ENCODE measurements around the gene AKR1D1.

Gene AKR1D1

GRCh38 chr7:138030679-138031351 lies 45.4 kb upstream of the AKR1D1 start:
- H2BK12ac ChIP-seq (ENCODE audit: low read length), result no peak overlapping the region
- no peak overlapping the region for H3K18ac ChIP-seq (ENCODE audit: low read length)
- H2BK120ac ChIP-seq (ENCODE audit: insufficient read depth, low read length, poor library complexity), result no peak overlapping the region
- no peak overlapping the region for H4K12ac ChIP-seq (ENCODE audit: low read depth, low read length)
- H3K4me3 ChIP-seq (ENCODE audit: low read depth, low read length), result no peak overlapping the region
- H2BK5ac ChIP-seq (ENCODE audit: low read depth, low read length, poor library complexity), result no peak overlapping the region
- no peak overlapping the region for H4K8ac ChIP-seq (ENCODE audit: low read depth, low read length)
- H3K9me3 ChIP-seq (ENCODE audit: insufficient read depth, low read depth, low read length), result peaks cover 2% of the 10 kb centered on the region
- peak overlapping the region; percentile 20 for H4K91ac ChIP-seq (ENCODE audit: low read depth, low read length)
- H3K27ac ChIP-seq (ENCODE audit: low read depth, low read length), result no peak overlapping the region
- peak in 1 of 2 donors; percentile 16 for DNase-seq
- H3K27me3 ChIP-seq (ENCODE audit: insufficient read depth, low read length), result no peaks in the 10 kb centered on the region
- no peaks in the 10 kb centered on the region for H3K4me1 ChIP-seq (ENCODE audit: control insufficient read depth in 1 of 2, insufficient read depth in 2 of 2, low read length in 2 of 2)
- no peaks in the 10 kb centered on the region for H3K36me3 ChIP-seq (ENCODE audit: control insufficient read depth in 1 of 2, insufficient read depth in 2 of 2, low read length in 2 of 2)
- no peak overlapping the region for H3K23ac ChIP-seq (ENCODE audit: low read length)
- H2AK5ac ChIP-seq (ENCODE audit: low read length), result no peak overlapping the region
- no peak overlapping the region for H3K4ac ChIP-seq (ENCODE audit: low read depth, low read length)
- H3K79me1 ChIP-seq (ENCODE audit: low read length), result peaks cover 3% of the 10 kb centered on the region
- no peak overlapping the region for H2AFZ ChIP-seq (ENCODE audit: insufficient read depth, low read length, poor library complexity)
- no peaks in the 10 kb centered on the region for H3K79me2 ChIP-seq (ENCODE audit: control insufficient read depth, insufficient read depth, low read length, poor library complexity)
- no peak overlapping the region for H3K14ac ChIP-seq (ENCODE audit: low read length)
- no peak overlapping the region for H3K4me2 ChIP-seq (ENCODE audit: low read length)
- no CpG with 5 or more reads among the region's 7 CpGs for WGBS (ENCODE audit: extremely low coverage, insufficient coverage, insufficient read length)
- no peak overlapping the region for H3K9ac ChIP-seq (ENCODE audit: low read length)

GRCh38 chr7:138032186-138032585 lies 44.1 kb upstream of the AKR1D1 start:
- no peak overlapping the region for H3K14ac ChIP-seq (ENCODE audit: low read length)
- H3K4me2 ChIP-seq (ENCODE audit: low read length), result no peak overlapping the region
- H2BK120ac ChIP-seq (ENCODE audit: insufficient read depth, low read length, poor library complexity), result no peak overlapping the region
- no peak overlapping the region for H4K12ac ChIP-seq (ENCODE audit: low read depth, low read length)
- H4K91ac ChIP-seq (ENCODE audit: low read depth, low read length), result no peak overlapping the region
- H3K4ac ChIP-seq (ENCODE audit: low read depth, low read length), result no peak overlapping the region
- no peak overlapping the region for H2AFZ ChIP-seq (ENCODE audit: insufficient read depth, low read length, poor library complexity)
- DNase-seq, result no peak
- H3K79me1 ChIP-seq (ENCODE audit: low read length), result peaks cover 3% of the 10 kb centered on the region
- no peaks in the 10 kb centered on the region for H3K4me1 ChIP-seq (ENCODE audit: control insufficient read depth in 1 of 2, insufficient read depth in 2 of 2, low read length in 2 of 2)
- no peak overlapping the region for H3K9ac ChIP-seq (ENCODE audit: low read length)
- no peak overlapping the region for H4K8ac ChIP-seq (ENCODE audit: low read depth, low read length)
- no peak overlapping the region for H3K4me3 ChIP-seq (ENCODE audit: low read depth, low read length)
- no peaks in the 10 kb centered on the region for H3K27me3 ChIP-seq (ENCODE audit: insufficient read depth, low read length)
- H3K36me3 ChIP-seq (ENCODE audit: control insufficient read depth in 1 of 2, insufficient read depth in 2 of 2, low read length in 2 of 2), result no peaks in the 10 kb centered on the region
- no peak overlapping the region for H3K27ac ChIP-seq (ENCODE audit: low read depth, low read length)
- no peak overlapping the region for H2BK12ac ChIP-seq (ENCODE audit: low read length)
- no peak overlapping the region for H2BK5ac ChIP-seq (ENCODE audit: low read depth, low read length, poor library complexity)
- no peaks in the 10 kb centered on the region for H3K79me2 ChIP-seq (ENCODE audit: control insufficient read depth, insufficient read depth, low read length, poor library complexity)
- H3K18ac ChIP-seq (ENCODE audit: low read length), result no peak overlapping the region
- peaks cover 3% of the 10 kb centered on the region for H3K9me3 ChIP-seq (ENCODE audit: insufficient read depth, low read depth, low read length)
- H2AK5ac ChIP-seq (ENCODE audit: low read length), result no peak overlapping the region
- no peak overlapping the region for H3K23ac ChIP-seq (ENCODE audit: low read length)

DNA sequence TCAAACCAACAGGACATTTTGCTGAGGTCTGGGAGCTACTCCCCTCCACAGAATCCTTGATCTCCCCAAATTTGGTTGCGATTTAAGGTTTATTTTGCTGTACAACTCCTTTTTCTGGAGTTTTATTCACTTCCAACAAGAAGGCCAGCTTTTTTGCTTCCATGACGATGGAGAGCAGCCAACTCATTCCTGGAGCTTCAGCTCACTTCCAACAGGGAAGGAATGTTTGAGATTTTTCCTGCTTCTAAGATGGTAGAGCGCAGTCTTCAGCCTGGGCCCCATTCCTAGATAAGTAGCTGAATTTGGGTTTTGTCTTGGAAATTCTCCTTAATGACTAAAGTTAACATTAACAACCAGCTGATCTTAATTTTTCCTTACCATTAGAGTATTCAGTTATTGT lies 43.5 kb upstream of the AKR1D1 start:
- Histone ChIP-seq H3K23ac (ENCODE audit: low read length) (no peak overlapping the region), H2BK120ac (ENCODE audit: insufficient read depth, low read length, poor library complexity) (peak overlapping the region; percentile 15), H3K4me1 (ENCODE audit: control insufficient read depth in 1 of 2, insufficient read depth in 2 of 2, low read length in 2 of 2) (no peaks in the 10 kb centered on the region)

DNA sequence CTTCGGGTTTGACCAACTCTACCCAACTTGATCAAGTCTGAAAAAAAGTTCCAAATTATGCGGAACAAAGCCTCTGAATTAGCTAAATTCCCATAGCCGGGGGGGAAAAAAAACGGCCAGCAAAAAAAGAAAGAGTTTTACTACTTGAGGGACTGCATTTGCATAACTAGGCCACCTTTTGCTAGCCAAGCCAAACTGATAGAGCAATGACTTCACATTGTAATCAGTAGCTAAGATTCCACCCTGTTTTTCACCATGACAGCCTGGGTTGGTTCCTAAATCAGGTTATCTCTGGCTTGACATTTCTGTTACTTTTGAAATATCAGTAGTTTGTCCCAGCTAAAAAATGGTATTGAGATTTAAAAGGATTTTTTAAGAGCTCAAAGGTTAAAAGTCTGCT lies 43.0 kb upstream of the AKR1D1 start:
- H3K23ac ChIP-seq (ENCODE audit: low read length), result no peak overlapping the region
- no peak overlapping the region for H4K12ac ChIP-seq (ENCODE audit: low read depth, low read length)
- no peak overlapping the region for H3K9ac ChIP-seq (ENCODE audit: low read length)
- no peak overlapping the region for H3K4me2 ChIP-seq (ENCODE audit: low read length)
- H3K14ac ChIP-seq (ENCODE audit: low read length), result no peak overlapping the region
- H3K27ac ChIP-seq (ENCODE audit: low read depth, low read length), result no peak overlapping the region
- no peaks in the 10 kb centered on the region for H3K36me3 ChIP-seq (ENCODE audit: control insufficient read depth in 1 of 2, insufficient read depth in 2 of 2, low read length in 2 of 2)
- no peak overlapping the region for H3K4me3 ChIP-seq (ENCODE audit: low read depth, low read length)
- H2BK120ac ChIP-seq (ENCODE audit: insufficient read depth, low read length, poor library complexity), result no peak overlapping the region
- H3K79me2 ChIP-seq (ENCODE audit: control insufficient read depth, insufficient read depth, low read length, poor library complexity), result no peaks in the 10 kb centered on the region
- no peak for DNase-seq
- no peak overlapping the region for H2AFZ ChIP-seq (ENCODE audit: insufficient read depth, low read length, poor library complexity)
- H3K4me1 ChIP-seq (ENCODE audit: control insufficient read depth in 1 of 2, insufficient read depth in 2 of 2, low read length in 2 of 2), result no peaks in the 10 kb centered on the region
- no peak overlapping the region for H2AK5ac ChIP-seq (ENCODE audit: low read length)
- H4K8ac ChIP-seq (ENCODE audit: low read depth, low read length), result no peak overlapping the region
- no peaks in the 10 kb centered on the region for H3K27me3 ChIP-seq (ENCODE audit: insufficient read depth, low read length)
- no peak overlapping the region for H2BK12ac ChIP-seq (ENCODE audit: low read length)
- WGBS (ENCODE audit: extremely low coverage, insufficient coverage, insufficient read length), result no CpG with 5 or more reads among the region's 4 CpGs
- no peak overlapping the region for H4K91ac ChIP-seq (ENCODE audit: low read depth, low read length)
- H3K9me3 ChIP-seq (ENCODE audit: insufficient read depth, low read depth, low read length), result peaks cover 3% of the 10 kb centered on the region
- H3K79me1 ChIP-seq (ENCODE audit: low read length), result peaks cover 3% of the 10 kb centered on the region
- H2BK5ac ChIP-seq (ENCODE audit: low read depth, low read length, poor library complexity), result no peak overlapping the region
- no peak overlapping the region for H3K18ac ChIP-seq (ENCODE audit: low read length)
- no peak overlapping the region for H3K4ac ChIP-seq (ENCODE audit: low read depth, low read length)

More for the DNA sequence above, 43.5 kb upstream of the AKR1D1 start:
- Histone ChIP-seq H3K27ac (ENCODE audit: low read depth, low read length) (no peak overlapping the region), H3K36me3 (ENCODE audit: control insufficient read depth in 1 of 2, insufficient read depth in 2 of 2, low read length in 2 of 2) (no peaks in the 10 kb centered on the region), H3K18ac (ENCODE audit: low read length) (no peak overlapping the region), H2AFZ (ENCODE audit: insufficient read depth, low read length, poor library complexity) (no peak overlapping the region), H2BK12ac (ENCODE audit: low read length) (no peak overlapping the region), H3K27me3 (ENCODE audit: insufficient read depth, low read length) (no peaks in the 10 kb centered on the region), H2BK5ac (ENCODE audit: low read depth, low read length, poor library complexity) (no peak overlapping the region), H4K12ac (ENCODE audit: low read depth, low read length) (no peak overlapping the region), H3K4me3 (ENCODE audit: low read depth, low read length) (no peak overlapping the region), H3K14ac (ENCODE audit: low read length) (no peak overlapping the region), H4K8ac (ENCODE audit: low read depth, low read length) (no peak overlapping the region), H4K91ac (ENCODE audit: low read depth, low read length) (no peak overlapping the region), H3K9me3 (ENCODE audit: insufficient read depth, low read depth, low read length) (peaks cover 3% of the 10 kb centered on the region), H3K79me1 (ENCODE audit: low read length) (peaks cover 3% of the 10 kb centered on the region), H2AK5ac (ENCODE audit: low read length) (no peak overlapping the region), H3K79me2 (ENCODE audit: control insufficient read depth, insufficient read depth, low read length, poor library complexity) (no peaks in the 10 kb centered on the region), H3K4me2 (ENCODE audit: low read length) (no peak overlapping the region), H3K4ac (ENCODE audit: low read depth, low read length) (no peak overlapping the region), H3K9ac (ENCODE audit: low read length) (no peak overlapping the region)
- WGBS (ENCODE audit: extremely low coverage, insufficient coverage, insufficient read length), result no CpG with 5 or more reads among the region's 3 CpGs
- DNase-seq, result no peak
